ENCODE results near the gene MAB21L4.

MAB21L4 gene

DNA sequence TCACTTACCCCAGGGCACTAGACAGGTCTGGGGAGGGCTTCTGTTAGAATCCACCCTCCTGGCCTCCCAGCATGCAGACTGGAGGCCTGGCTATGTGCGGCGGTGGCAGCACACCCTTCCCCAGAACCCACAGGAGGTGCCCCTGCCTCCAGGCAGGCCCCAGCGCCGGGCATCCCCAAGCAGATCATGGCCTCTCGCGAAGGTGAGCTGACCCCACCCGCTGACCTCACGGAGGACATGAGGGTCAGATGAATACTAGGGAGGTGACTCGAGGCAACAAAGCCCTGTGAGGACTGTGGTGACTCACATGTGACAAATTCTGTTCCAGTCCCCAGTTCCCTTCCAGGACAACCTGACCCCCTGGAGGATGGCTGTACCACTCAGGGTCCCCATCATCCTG, 1.9 kb downstream of the MAB21L4 start:
- in situ Hi-C loops (cut with MboI; ENCODE audit: low sequenced_read_pairs, unreplicated experiment): no loop called here
- DNase-seq (ENCODE audit: low spot score): no peak
- TF ChIP-seq, protein P1, sequence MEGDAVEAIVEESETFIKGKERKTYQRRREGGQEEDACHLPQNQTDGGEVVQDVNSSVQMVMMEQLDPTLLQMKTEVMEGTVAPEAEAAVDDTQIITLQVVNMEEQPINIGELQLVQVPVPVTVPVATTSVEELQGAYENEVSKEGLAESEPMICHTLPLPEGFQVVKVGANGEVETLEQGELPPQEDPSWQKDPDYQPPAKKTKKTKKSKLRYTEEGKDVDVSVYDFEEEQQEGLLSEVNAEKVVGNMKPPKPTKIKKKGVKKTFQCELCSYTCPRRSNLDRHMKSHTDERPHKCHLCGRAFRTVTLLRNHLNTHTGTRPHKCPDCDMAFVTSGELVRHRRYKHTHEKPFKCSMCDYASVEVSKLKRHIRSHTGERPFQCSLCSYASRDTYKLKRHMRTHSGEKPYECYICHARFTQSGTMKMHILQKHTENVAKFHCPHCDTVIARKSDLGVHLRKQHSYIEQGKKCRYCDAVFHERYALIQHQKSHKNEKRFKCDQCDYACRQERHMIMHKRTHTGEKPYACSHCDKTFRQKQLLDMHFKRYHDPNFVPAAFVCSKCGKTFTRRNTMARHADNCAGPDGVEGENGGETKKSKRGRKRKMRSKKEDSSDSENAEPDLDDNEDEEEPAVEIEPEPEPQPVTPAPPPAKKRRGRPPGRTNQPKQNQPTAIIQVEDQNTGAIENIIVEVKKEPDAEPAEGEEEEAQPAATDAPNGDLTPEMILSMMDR (IDR thresholded peaks at IDR 0.05; ENCODE audit: borderline replicate concordance, control extremely low read depth, extremely low read depth, insufficient read depth, missing control alignments): no peak

DNA sequence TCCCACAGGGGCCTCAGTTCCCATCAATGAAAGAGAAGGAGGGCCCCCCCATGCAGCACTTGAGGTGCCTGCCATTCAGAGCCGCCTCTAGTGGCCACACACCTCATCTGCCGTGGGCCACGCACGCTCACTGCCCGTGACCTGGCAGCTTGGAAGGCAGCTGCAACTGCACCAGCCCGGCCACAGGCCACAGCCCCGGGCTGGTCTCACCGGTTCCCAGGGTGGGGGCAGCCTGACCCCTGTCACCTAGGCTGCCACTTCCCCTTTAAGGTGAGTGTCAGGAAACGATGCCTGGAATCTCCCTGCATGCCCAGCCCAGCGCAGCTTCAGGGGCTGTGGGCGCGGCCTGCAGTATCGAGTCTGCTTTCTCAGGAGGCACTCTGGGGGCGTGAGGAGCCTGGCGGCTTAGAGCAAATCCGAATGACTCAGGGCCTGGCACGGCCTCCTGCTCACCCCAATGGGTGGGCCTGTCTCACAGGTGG, 2.6 kb downstream of the MAB21L4 start:
- DNase-seq (ENCODE audit: low spot score): no peak
- TF ChIP-seq, protein P1 (IDR thresholded peaks at IDR 0.05; ENCODE audit: borderline replicate concordance, control extremely low read depth, extremely low read depth, insufficient read depth, missing control alignments): no peak
- in situ Hi-C loops (cut with MboI; ENCODE audit: low sequenced_read_pairs, unreplicated experiment): no loop called here

DNA sequence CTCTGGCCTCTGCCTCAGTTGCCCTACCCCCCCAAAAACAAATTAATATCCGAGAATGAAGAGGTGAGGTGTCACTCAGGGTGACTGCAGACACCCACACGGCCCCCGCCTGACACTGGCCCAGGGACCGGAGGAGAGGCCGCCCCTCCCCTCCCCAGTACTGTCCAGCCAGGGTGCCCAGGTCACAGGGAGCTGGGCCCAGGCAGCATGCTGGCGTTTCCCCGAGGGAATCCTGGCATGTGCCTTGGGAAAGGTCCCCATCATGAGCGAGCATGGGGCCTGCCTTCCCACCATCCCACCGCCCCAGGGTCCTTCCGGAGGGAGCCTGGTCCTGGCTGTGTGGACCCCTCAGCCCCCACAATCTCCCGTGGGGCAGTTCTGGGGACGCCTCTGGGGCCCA, 3.0 kb downstream of the MAB21L4 start:
- in situ Hi-C loops (cut with MboI; ENCODE audit: low sequenced_read_pairs, unreplicated experiment): no loop called here
- TF ChIP-seq, protein P1 (IDR thresholded peaks at IDR 0.05; ENCODE audit: borderline replicate concordance, control extremely low read depth, extremely low read depth, insufficient read depth, missing control alignments): no peak

DNA sequence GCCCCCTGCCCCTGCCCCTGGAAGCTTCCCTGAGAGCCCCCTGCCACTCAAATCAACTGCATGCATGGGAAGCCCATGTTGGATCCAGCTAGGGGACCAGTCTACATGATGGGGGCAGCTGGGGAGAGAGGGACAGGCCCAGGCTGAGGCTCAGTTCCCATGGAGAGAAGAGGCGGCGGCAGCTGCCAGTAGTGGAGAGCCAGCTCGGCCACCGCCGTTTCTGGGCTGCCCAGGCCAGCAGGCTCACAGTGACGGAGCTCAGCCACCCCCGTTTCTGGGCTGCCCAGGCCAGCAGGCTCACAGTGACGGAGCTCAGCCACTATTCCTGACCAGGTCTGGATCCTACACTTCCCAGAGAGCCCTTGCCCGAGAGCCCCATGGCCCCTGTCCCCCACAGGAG, 3.6 kb downstream of the MAB21L4 start:
- TF ChIP-seq, protein P1 (IDR thresholded peaks at IDR 0.05; ENCODE audit: borderline replicate concordance, control extremely low read depth, extremely low read depth, insufficient read depth, missing control alignments): no peak
- DNase-seq (ENCODE audit: low spot score): no peak
- in situ Hi-C loops (cut with MboI; ENCODE audit: low sequenced_read_pairs, unreplicated experiment): no loop called here

More for the DNA sequence above, 3.0 kb downstream of the MAB21L4 start:
- no peak for DNase-seq (ENCODE audit: low spot score)

DNA sequence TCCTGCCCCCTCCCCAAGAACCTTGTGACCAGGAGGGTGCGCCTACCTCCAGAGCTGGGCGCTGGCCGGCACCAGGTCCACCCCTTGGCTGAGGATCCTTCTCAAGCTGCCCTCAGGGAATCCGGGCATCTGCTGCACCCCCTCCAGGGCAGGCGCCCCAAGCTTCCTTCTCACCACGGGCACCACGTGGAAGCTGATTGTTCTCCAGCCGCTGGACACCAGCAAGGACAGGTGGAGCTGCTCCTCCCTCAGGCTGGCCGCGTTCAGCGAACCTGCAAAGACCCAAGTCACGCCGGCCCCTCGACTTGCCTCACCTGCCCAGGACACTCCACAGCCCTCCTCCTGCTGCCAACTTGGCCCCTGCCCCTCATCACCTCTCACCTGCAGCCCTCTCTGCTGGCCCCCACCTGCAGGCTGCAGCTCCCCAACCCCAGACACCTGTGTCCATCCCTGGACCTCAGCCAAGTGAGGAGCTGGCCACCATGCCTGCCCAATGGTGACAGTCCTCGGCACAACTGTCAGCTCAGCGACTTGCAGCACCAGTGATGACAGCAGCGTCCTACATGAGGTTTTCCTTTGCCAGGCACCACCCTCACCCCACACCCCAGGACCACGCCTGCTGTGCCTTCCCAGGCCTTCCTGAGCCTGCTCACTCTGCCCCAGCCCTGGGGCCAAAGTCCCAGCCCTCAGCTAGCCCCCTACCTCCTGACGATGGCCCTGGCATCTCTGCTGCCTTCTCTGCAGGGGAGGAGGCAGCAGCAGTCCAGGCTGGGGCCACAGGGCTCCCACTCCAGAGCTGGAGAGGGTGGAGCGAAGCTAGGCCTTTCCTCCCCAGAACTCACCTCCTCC, 4.2 kb downstream of the MAB21L4 start:
- TF ChIP-seq, protein P1 (IDR thresholded peaks at IDR 0.05; ENCODE audit: borderline replicate concordance, control extremely low read depth, extremely low read depth, insufficient read depth, missing control alignments): no peak
- in situ Hi-C loops (cut with MboI; ENCODE audit: low sequenced_read_pairs, unreplicated experiment): no loop called here
- no peak for DNase-seq (ENCODE audit: low spot score)

DNA sequence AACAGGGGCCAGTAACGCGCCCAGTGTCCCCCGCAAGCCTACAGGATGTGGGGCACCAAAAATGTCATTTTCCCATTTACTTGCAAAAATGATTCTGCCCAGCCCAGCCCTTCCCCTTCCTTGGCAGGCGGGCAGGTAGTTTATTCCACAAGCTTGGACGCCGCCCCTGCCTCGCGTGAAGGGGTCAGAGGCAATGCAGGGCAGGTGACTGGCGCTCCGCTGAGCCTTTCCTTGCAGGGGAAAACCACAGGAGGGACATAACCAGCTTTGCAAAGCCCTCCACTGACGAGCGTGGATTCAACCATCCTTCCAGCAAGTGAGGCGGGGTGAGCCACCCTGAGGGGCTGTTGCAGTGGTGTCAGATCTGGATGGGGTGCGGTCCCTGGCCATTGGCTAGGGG, 5.3 kb downstream of the MAB21L4 start:
- in situ Hi-C loops (cut with MboI; ENCODE audit: low sequenced_read_pairs, unreplicated experiment): no loop called here
- TF ChIP-seq, protein P1 (IDR thresholded peaks at IDR 0.05; ENCODE audit: borderline replicate concordance, control extremely low read depth, extremely low read depth, insufficient read depth, missing control alignments): no peak
- DNase-seq (ENCODE audit: low spot score): no peak
